Measurements from ENCODE around the gene EPOP. TPM values are rescaled to one million over a fixed set of nuclear protein-coding genes. Genes with fewer than 3 reads are reported as not detected.
"Not testable (repeated sequence)": the region's sequence is repeated elsewhere in the genome, so short reads cannot be mapped to it uniquely, and the experiment has no call there.

Gene EPOP
- total and polyA plus RNA-seq, 2 of the 13 experiments (the other 11 are each of a cell fraction or from before 2014, with no cell fraction given) = 14.7 to 37.8 TPM

GRCh38 chr17:38625482-38625881 is 49.3 kb downstream of the EPOP start:
- Histone ChIP-seq H3K27me3 (ENCODE audit: control insufficient read depth in 1 of 2, insufficient read depth in 2 of 2, low read length in 2 of 2) (no peaks in the 10 kb centered on the region), H3K4me2 (ENCODE audit: low read depth, low read length) (no peak overlapping the region), H3K36me3 (replicated peaks in 1 of 2; ENCODE audit: control insufficient read depth in 1 of 2, insufficient read depth in 2 of 2, low read length in 2 of 2) (no peaks in the 10 kb centered on the region), H3K4me3 (replicated peaks in 1 of 3; ENCODE audit: insufficient read depth in 1 of 3, low read depth in 2 of 3, low read length in 3 of 3) (no peak overlapping the region), H3K4me1 (ENCODE audit: insufficient read depth, low read length) (peaks cover 71% of the 10 kb centered on the region), H3K9me3 (ENCODE audit: low read length) (no peaks in the 10 kb centered on the region), H3K9ac (ENCODE audit: insufficient read depth, low read depth, low read length) (no peak overlapping the region), H2AFZ (ENCODE audit: low read length) (no peak overlapping the region), H3K27ac (ENCODE audit: extremely low read length, insufficient read depth, low read length) (no peak overlapping the region), H3K79me2 (ENCODE audit: insufficient read depth, low read length) (no peaks in the 10 kb centered on the region), H4K20me1 (ENCODE audit: insufficient read depth, low read length) (no peaks in the 10 kb centered on the region)
- POLR2A ChIA-PET = interaction anchor here (0.9 to 2.0 kb wide), 3 partner anchors 11 to 31 kb away, joined by 3 to 11 read pairs (median 11); no protein-coding TSS in a partner anchor
- in situ Hi-C loops (cut with HindIII; ENCODE audit: extremely low pct_ligation_motif_present, low pct_unique_long_range_greater_than_20kb) (no loop called here), intact Hi-C loops (cut with micrococcal nuclease; ENCODE audit: unreplicated experiment) (no loop called here)
- ATAC-seq (no peak), DNase-seq (ENCODE audit: low spot score) (no peak), FAIRE-seq (no peak)
- no TSS peak for BruUV-seq (replicated peaks)
- CTCF ChIA-PET (ENCODE audit: low intra/inter-chr PET ratio, low total read pairs) = no interaction called here
- TF ChIP-seq KAT2B (IDR thresholded peaks at IDR 0.05; ENCODE audit: borderline replicate concordance, low read depth, low read length) (peak; percentile 68), MED1 (CRISPR knock-in tag; IDR thresholded peaks at IDR 0.05) (no peak), HNRNPK (IDR thresholded peaks at IDR 0.05; ENCODE audit: low read depth, low read length, poor library complexity, severe bottlenecking) (peak; percentile 91)

- POLR2A ChIA-PET = interaction anchor here (1.5 to 2.0 kb wide), 2 partner anchors 10 to 32 kb away, joined by 11 read pairs; no protein-coding TSS in a partner anchor
- CTCF ChIA-PET (ENCODE audit: low intra/inter-chr PET ratio, low total read pairs); H3K79me2 ChIP-seq (ENCODE audit: insufficient read depth, low read length); BruUV-seq (replicated peaks); H3K4me2 ChIP-seq (ENCODE audit: low read depth, low read length); H3K27ac ChIP-seq (ENCODE audit: extremely low read length, insufficient read depth, low read length); H3K9me3 ChIP-seq (ENCODE audit: low read length); DNase-seq (ENCODE audit: low spot score); H4K20me1 ChIP-seq (ENCODE audit: insufficient read depth, low read length); H3K4me3 ChIP-seq (replicated peaks in 1 of 3; ENCODE audit: insufficient read depth in 1 of 3, low read depth in 2 of 3, low read length in 3 of 3); H2AFZ ChIP-seq (ENCODE audit: low read length); ATAC-seq; H3K36me3 ChIP-seq (replicated peaks in 1 of 2; ENCODE audit: control insufficient read depth in 1 of 2, insufficient read depth in 2 of 2, low read length in 2 of 2); FAIRE-seq; H3K27me3 ChIP-seq (ENCODE audit: control insufficient read depth in 1 of 2, insufficient read depth in 2 of 2, low read length in 2 of 2); in situ Hi-C loops (cut with HindIII; ENCODE audit: extremely low pct_ligation_motif_present, low pct_unique_long_range_greater_than_20kb); H3K9ac ChIP-seq (ENCODE audit: insufficient read depth, low read depth, low read length); intact Hi-C loops (cut with micrococcal nuclease; ENCODE audit: unreplicated experiment); TF ChIP-seq TCF12 (IDR thresholded peaks at IDR 0.05): not testable (repeated sequence)
- H3K4me1 ChIP-seq (ENCODE audit: insufficient read depth, low read length) = peaks cover 78% of the 10 kb centered on the region
- 96% methylated on average over 14 of the region's 14 CpGs for WGBS (ENCODE audit: low lambda C conversion rate)
- TF ChIP-seq FOXP4 (CRISPR knock-in tag; IDR thresholded peaks at IDR 0.05) (peak; percentile 52; the same call in 1 of the 2 replicates), GABPB1 (CRISPR knock-in tag; IDR thresholded peaks at IDR 0.05) (0 out of 2 replicates have a peak, but pooled peaks have one; percentile 20), CEBPB (IDR thresholded peaks at IDR 0.05; ENCODE audit: borderline replicate concordance, low read depth, low read length) (peak; percentile 67), ZNF501 (CRISPR knock-in tag; IDR thresholded peaks at IDR 0.05) (0 out of 2 replicates have a peak, but pooled peaks have one; percentile 26), GATAD2A (CRISPR knock-in tag; IDR thresholded peaks at IDR 0.05) (0 out of 2 replicates have a peak, but pooled peaks have one; percentile 17), FOXP1 (IDR thresholded peaks at IDR 0.05) (peak; percentile 24), FOXP1 (CRISPR knock-in tag; IDR thresholded peaks at IDR 0.05) (peak; percentile 36; the same call in 1 of the 2 replicates), CEBPG (CRISPR knock-in tag; IDR thresholded peaks at IDR 0.05) (peak; percentile 59), HNF1B (CRISPR knock-in tag; IDR thresholded peaks at IDR 0.05) (0 out of 2 replicates have a peak, but pooled peaks have one; percentile 19), TCF12 (CRISPR knock-in tag; IDR thresholded peaks at IDR 0.05) (0 out of 2 replicates have a peak, but pooled peaks have one; percentile 26)
These were observed 49.9 kb downstream of the EPOP start for GRCh38 chr17:38624782-38625355.
